IgD-negative memory B cell (primary cell): ENCODE results near the gene CASP3. TPM values are rescaled to one million over a fixed set of nuclear protein-coding genes. Genes with fewer than 3 reads are reported as not detected.
"Not testable (repeated sequence)": the region's sequence is repeated elsewhere in the genome, so short reads cannot be mapped to it uniquely, and the experiment has no call there.

Experiments used
- H3K27ac Mint-ChIP-seq, 3 donors: one replicate each; pipeline ENCODE4 v1.8.0; 2020 to 2022; ENCODE audit warnings: mild to moderate bottlenecking in 3 of 3, mixed read lengths in 3 of 3, moderate library complexity in 1 of 3
- H3K27me3 Mint-ChIP-seq: one replicate; pipeline ENCODE4 v1.8.0; 2021; ENCODE audit warnings: mixed read lengths
- H3K36me3 Mint-ChIP-seq: one replicate; pipeline ENCODE4 v1.8.0; 2020; ENCODE audit warnings: mild to moderate bottlenecking, mixed read lengths
- H3K4me1 Mint-ChIP-seq, 3 donors: one replicate each; pipeline ENCODE4 v1.8.0; 2020 to 2022; ENCODE audit warnings: mixed read lengths in 3 of 3, mild to moderate bottlenecking in 1 of 3
- H3K4me3 Mint-ChIP-seq, 4 donors: one replicate each; pipeline ENCODE4 v1.8.0; 2020 to 2022; ENCODE audit warnings: mild to moderate bottlenecking in 4 of 4, mixed read lengths in 4 of 4, moderate library complexity in 3 of 4
- H3K9me3 Mint-ChIP-seq, 3 donors: one replicate each; pipeline ENCODE4 v1.8.0; 2020 to 2021; ENCODE audit warnings: mixed read lengths in 3 of 3, mild to moderate bottlenecking in 1 of 3
- polyA plus RNA-seq: library from polyadenylated mRNA; unstranded; fragments of 300-500 nt; fragmentation: Illumina TruSeq; gene quantifications from one replicate; pipeline ENCODE4 v1.2.3, GENCODE V29; 2021

The CASP3 gene
- polyA plus RNA-seq, 1 donor from 2014 or later, result 4.2 TPM

DNA sequence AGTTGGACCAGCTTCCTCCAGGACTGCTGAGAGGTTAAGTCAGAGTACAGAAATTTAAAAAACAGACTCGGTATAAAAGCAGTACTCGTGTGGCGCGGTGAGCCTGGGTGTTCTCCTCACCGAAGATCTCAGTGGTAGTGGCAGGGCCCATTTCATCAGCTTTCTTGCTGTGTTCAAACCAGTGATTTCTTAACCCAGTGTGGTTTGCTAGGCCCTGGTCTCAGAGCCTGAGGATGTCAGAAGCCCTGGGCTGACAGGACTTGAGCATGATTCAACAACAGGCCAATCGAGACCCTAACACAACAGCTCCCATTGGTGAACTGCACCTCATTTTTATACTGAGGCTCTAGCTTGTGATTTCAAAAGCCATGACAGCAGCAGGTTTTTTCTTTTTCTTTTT, 23.5 kb upstream of the CASP3 start:
- Mint-ChIP-seq H3K4me1 (peaks cover 11 to 17% (median 12%) of the 10 kb centered on the region in 3 donors), H3K36me3 (peaks cover 15% of the 10 kb centered on the region), H3K9me3 (no peaks in the 10 kb centered on the region), H3K4me3 (no peak overlapping the region), H3K27me3 (no peaks in the 10 kb centered on the region), H3K27ac (no peak overlapping the region)

GRCh38 chr4:184671101-184671500, 21.9 kb upstream of the CASP3 start:
- H3K36me3 Mint-ChIP-seq, result peaks cover 15% of the 10 kb centered on the region
- H3K9me3 Mint-ChIP-seq, result no peaks in the 10 kb centered on the region
- no peaks in the 10 kb centered on the region for H3K27me3 Mint-ChIP-seq
- H3K4me1 Mint-ChIP-seq, result peaks cover 11 to 17% (median 12%) of the 10 kb centered on the region in 3 donors
- no peak overlapping the region for H3K27ac Mint-ChIP-seq
- no peak overlapping the region for H3K4me3 Mint-ChIP-seq

DNA sequence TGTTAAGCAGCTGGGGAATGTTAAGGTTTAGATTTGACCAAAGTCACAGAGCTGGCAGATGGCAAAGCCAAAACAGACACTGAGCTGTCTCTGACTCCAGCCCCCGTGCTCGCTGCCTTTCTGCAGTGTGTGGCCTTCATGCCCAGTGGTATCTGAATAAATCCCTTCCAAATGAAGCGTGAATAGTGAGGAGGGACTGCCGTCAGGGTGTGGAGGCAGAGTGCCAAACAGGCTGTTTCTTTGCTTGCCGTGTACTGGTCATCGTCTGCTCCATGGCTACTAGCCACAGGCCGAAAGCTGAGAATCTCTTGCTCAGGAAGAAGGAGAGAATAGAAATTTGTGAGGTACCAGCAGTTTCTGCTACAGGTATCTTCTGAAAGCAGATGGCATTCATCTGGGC, 20.0 kb upstream of the CASP3 start:
- no peak overlapping the region for H3K27ac Mint-ChIP-seq
- H3K4me1 Mint-ChIP-seq, result peaks cover 11 to 17% (median 12%) of the 10 kb centered on the region in 3 donors
- H3K27me3 Mint-ChIP-seq, result no peaks in the 10 kb centered on the region
- no peak overlapping the region for H3K4me3 Mint-ChIP-seq
- H3K36me3 Mint-ChIP-seq, result peaks cover 16% of the 10 kb centered on the region
- H3K9me3 Mint-ChIP-seq, result no peaks in the 10 kb centered on the region

GRCh38 chr4:184668511-184669114, 19.4 kb upstream of the CASP3 start:
- Mint-ChIP-seq H3K4me1 (peaks cover 11 to 17% (median 12%) of the 10 kb centered on the region in 3 donors), H3K9me3 (no peaks in the 10 kb centered on the region), H3K27me3 (no peaks in the 10 kb centered on the region), H3K27ac (no peak overlapping the region), H3K4me3 (peak overlapping the region in 1 of 4 donors; percentile 76), H3K36me3 (peaks cover 15% of the 10 kb centered on the region)

DNA sequence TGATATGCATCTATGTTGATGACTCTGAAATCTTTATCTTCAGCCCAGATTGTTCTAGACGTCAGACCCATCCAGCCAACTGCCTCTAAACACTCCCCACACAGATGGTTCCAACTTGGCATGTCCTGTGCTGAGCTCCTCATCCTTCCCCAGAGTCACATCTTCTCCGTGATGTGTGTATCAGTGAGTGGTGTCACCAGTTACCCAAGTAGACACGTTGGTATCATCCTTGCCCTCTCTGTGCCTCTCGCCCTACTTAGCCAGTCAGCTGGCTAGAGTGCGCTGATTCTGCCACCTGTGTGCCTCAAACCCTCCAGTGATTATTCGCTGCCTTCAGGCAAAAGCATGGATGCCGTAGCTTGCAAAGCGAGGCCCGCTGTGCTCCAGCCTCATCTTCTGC, 18.8 kb upstream of the CASP3 start:
- Mint-ChIP-seq H3K27ac (no peak overlapping the region), H3K9me3 (no peaks in the 10 kb centered on the region), H3K4me1 (peaks cover 11 to 17% (median 12%) of the 10 kb centered on the region in 3 donors), H3K4me3 (peak overlapping the region in 1 of 4 donors; percentile 76), H3K27me3 (no peaks in the 10 kb centered on the region), H3K36me3 (peaks cover 15% of the 10 kb centered on the region)

DNA sequence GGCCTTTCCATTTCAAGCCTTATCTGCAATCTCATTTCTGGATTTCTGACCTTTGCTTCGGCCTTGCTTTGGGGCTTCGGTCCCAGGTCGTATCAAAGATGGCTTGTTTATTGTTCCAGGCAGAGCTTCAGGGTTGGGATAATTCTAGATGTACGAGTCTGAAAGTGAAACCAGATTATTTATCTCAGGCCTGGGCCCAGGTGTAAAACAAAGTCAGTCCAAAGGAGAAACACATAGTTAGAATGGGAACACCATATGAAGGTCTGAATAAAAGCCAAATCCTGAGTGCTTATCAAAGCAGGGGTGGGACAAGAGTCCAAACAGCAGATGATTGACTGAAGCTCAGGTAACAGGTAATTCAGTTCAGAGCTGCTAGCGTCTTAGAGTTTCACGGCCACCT, 17.4 kb upstream of the CASP3 start:
- H3K4me1 Mint-ChIP-seq, result peaks cover 12 to 18% (median 13%) of the 10 kb centered on the region in 3 donors
- no peaks in the 10 kb centered on the region for H3K9me3 Mint-ChIP-seq
- peaks cover 15% of the 10 kb centered on the region for H3K36me3 Mint-ChIP-seq
- H3K27me3 Mint-ChIP-seq, result no peaks in the 10 kb centered on the region
- H3K27ac Mint-ChIP-seq, result no peak overlapping the region
- H3K4me3 Mint-ChIP-seq, result no peak overlapping the region

DNA sequence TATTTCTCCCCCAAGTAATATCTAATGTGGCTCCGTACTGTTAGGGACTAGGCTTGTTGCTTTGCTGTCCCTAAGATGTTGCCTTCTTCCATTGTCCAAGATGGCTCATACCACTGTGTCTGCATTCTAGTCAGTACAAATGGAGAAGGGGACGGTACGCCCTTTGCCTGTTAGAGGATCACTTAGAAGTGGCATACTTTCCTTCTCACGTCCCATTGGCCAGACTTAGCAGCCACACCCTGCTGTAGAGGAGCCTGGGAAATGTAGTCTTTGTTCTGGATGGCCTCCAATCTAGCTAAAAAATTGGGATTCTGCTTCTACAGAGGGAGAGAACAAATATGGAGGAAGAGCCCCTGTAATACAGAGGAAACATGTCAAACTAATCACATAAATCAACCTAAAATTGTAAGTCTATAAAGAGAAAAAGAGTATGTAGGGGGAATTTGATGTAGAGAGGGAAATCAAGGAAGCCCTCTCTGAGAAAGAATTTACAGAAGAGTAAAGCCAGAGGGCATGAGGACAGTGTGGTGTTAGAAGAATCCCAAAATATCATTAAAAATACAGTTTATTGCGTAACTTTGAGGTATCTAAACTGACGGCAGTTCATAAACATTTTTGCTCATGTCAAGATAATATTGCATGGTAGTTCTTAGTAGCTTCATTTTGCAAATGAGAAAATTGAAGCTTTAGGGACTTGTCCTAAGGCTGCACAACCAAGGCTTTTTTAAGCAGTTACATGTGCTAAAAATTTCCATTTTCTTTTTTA, 15.4 kb upstream of the CASP3 start:
- H3K36me3 Mint-ChIP-seq, result peaks cover 15% of the 10 kb centered on the region
- peaks cover 11 to 16% (median 12%) of the 10 kb centered on the region in 3 donors for H3K4me1 Mint-ChIP-seq
- H3K9me3 Mint-ChIP-seq, result no peaks in the 10 kb centered on the region
- no peak overlapping the region for H3K27ac Mint-ChIP-seq
- no peaks in the 10 kb centered on the region for H3K27me3 Mint-ChIP-seq
- no peak overlapping the region for H3K4me3 Mint-ChIP-seq

GRCh38 chr4:184662236-184662635, 13.0 kb upstream of the CASP3 start:
- Mint-ChIP-seq H3K36me3 (peaks cover 5% of the 10 kb centered on the region), H3K4me1 (peaks cover 3 to 5% (median 4%) of the 10 kb centered on the region in 3 donors), H3K27me3 (no peaks in the 10 kb centered on the region), H3K4me3 (no peak overlapping the region), H3K27ac (no peak overlapping the region), H3K9me3 (no peaks in the 10 kb centered on the region)

GRCh38 chr4:184660978-184661377, 11.7 kb upstream of the CASP3 start:
- Mint-ChIP-seq H3K27me3 (no peaks in the 10 kb centered on the region), H3K4me1 (peaks cover 11 to 14% (median 11%) of the 10 kb centered on the region in 3 donors), H3K9me3 (no peaks in the 10 kb centered on the region), H3K4me3 (no peak overlapping the region), H3K36me3 (peaks cover 5% of the 10 kb centered on the region), H3K27ac (no peak overlapping the region)

- H3K4me3 Mint-ChIP-seq, H3K36me3 Mint-ChIP-seq, H3K27ac Mint-ChIP-seq, H3K9me3 Mint-ChIP-seq, H3K27me3 Mint-ChIP-seq: not testable (repeated sequence)
- H3K4me1 Mint-ChIP-seq, result peaks cover 11 to 19% (median 13%) of the 10 kb centered on the region in 3 donors
Measured at GRCh38 chr4:184657820-184658219, 8.6 kb upstream of the CASP3 start.

GRCh38 chr4:184657144-184657543, 7.9 kb upstream of the CASP3 start:
- Mint-ChIP-seq H3K4me3 (no peak overlapping the region), H3K36me3 (peaks cover 7% of the 10 kb centered on the region), H3K27ac (no peak overlapping the region), H3K4me1 (peaks cover 12 to 19% (median 13%) of the 10 kb centered on the region in 3 donors), H3K9me3 (no peaks in the 10 kb centered on the region), H3K27me3 (no peaks in the 10 kb centered on the region)

DNA sequence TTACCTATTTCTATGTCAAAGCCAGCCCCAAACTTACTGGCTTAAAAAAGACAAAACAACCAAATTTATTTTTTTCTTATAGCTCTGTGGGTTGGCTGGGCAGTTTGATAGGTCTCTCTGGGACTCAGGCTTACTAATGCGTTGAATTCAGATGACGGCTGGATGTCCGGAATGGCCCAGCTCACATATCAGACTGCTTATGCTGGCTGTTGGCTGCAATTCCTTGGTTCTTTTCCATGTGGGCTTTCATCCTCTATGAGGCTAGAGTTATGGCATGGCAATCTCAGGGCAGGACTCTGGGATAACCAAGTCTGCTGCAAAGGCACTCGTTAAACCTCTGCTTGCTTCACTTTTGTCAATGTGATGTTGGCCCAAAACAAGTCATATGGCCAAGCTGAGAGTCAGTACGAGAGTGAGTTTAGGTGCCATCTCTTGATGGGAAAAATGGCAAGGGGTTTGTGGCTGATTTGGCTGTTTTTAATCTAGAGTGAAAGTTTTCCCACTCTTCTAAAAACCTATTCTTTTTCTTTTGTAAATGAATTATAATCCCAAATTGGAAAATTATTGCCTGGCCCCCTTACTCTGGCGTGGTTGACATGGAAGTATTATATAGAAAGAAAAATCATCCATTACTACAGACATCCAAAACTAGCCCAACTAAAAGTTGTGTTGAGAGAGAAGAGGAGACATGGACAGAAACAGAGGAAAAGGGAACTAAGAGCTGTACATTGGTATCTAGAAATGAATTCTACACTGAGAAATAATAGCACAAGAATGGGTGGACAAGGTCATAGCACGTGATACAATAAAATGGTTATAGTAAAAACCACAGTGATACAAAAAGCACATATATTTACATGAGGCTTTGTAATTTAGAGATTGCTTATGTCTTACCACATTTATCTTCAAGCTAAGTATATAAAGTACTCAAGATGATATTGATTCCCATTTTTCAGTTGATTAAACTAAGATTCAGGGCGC, 6.9 kb upstream of the CASP3 start:
- no peaks in the 10 kb centered on the region for H3K27me3 Mint-ChIP-seq
- H3K27ac Mint-ChIP-seq, result no peak overlapping the region
- H3K36me3 Mint-ChIP-seq, result peaks cover 7% of the 10 kb centered on the region
- no peak overlapping the region for H3K4me3 Mint-ChIP-seq
- no peaks in the 10 kb centered on the region for H3K9me3 Mint-ChIP-seq
- peaks cover 13 to 19% (median 13%) of the 10 kb centered on the region in 3 donors for H3K4me1 Mint-ChIP-seq

GRCh38 chr4:184653650-184654049, 4.4 kb upstream of the CASP3 start:
- Mint-ChIP-seq H3K27me3 (no peaks in the 10 kb centered on the region), H3K9me3 (no peaks in the 10 kb centered on the region), H3K36me3 (peaks cover 7% of the 10 kb centered on the region), H3K4me1 (peaks cover 19 to 29% (median 22%) of the 10 kb centered on the region in 3 donors), H3K4me3 (peak overlapping the region in 1 of 4 donors; percentile 82), H3K27ac (peak overlapping the region in 1 of 3 donors; percentile 35)

GRCh38 chr4:184652681-184653080, 3.4 kb upstream of the CASP3 start:
- not testable (repeated sequence) for H3K4me3 Mint-ChIP-seq, H3K36me3 Mint-ChIP-seq, H3K9me3 Mint-ChIP-seq, H3K27ac Mint-ChIP-seq, H3K27me3 Mint-ChIP-seq
- H3K4me1 Mint-ChIP-seq, result peaks cover 26 to 36% (median 30%) of the 10 kb centered on the region in 3 donors

DNA sequence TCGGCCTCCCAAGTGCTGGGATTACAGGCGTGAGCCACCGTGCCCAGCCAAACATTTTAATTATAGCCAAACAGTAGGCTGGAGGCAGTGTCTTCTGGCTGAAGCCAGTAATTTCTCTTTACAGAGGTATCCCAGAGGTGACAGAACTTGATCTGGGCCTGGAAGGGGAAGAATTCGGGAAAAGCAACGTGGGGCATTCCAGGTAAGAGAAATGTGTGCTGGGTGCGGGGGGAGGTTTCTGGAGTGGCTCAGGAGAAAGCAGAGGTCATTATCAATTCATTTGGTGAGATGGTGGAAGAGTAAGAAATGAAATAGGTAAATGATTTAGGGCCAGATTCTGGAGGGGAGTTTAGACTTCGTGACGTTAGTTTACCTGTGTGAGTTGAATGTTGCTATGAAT, 2.7 kb upstream of the CASP3 start:
- Mint-ChIP-seq H3K9me3 (no peaks in the 10 kb centered on the region), H3K4me1 (peaks cover 23 to 36% (median 32%) of the 10 kb centered on the region in 3 donors), H3K27me3 (no peaks in the 10 kb centered on the region), H3K36me3 (peaks cover 7% of the 10 kb centered on the region), H3K4me3 (peak overlapping the region in 2 of 4 donors; percentile 7 to 13), H3K27ac (peak overlapping the region in 1 of 3 donors; percentile 80)
